Renal cortex interstitium (tissue), 11 donors: ENCODE results near the gene FADS3. TPM values are rescaled to one million over a fixed set of nuclear protein-coding genes. Genes with fewer than 3 reads are reported as not detected.

Source experiments
- DNase-seq, 11 donors: peaks; one replicate each; pipeline ENCODE4 v3.0.0-alpha.2; 2013; ENCODE audit warnings: low read depth in 9 of 11, low spot score in 4 of 11; ENCODE audit errors: extremely low read depth in 1 of 11
- polyA plus RNA-seq, 3 donors: library from polyadenylated mRNA; unstranded; fragments of 120-200 nt; gene quantifications; one replicate each; pipeline ENCODE4 v1.2.1, GENCODE V29; 2013; ENCODE audit not compliant: insufficient read length in 3 of 3

Gene FADS3
- polyA plus RNA-seq, 3 donors = 13.0 to 22.9 (median 18.4) TPM

DNA sequence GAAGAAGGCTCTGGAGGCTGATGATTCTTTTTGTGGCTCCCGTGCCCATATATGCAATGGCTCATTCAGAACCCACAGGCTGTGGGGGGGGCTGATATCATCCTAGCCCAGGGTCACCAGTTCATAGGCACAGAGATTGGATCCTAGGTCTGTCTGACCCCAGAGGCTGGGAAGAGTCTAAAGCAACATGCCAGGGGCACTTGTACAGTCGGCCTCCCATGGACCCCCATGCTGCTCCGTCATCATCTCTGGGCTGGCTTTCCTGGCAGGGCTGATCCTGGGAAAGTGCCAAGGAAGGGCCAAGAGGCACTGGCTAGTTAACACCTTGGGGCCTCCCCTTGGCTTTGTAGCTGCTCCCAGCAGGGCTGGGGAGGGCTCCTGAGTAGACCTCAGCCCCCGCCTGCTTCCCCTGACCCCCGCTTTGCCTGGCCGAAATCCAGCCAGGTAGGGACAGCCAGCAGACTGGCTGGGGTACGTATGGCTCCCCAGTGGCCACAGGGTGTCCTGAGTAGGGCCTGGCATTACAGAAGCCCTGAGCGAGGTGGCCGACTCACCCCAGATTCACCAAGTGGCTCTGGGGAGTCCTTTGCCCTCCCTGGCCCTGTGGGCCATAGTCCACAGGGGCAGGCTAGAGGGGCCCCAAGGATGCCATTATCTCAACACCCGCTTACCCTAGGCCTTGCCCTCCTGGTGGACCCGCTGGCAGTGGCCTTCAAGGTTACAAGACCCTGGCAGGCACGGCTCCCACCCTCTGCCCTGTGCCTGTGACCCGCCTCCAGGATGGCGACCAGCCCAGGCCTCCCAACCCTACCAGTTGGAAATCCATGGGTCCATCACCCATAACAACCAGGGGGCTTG is 22.5 kb downstream of the FADS3 start:
- no peak for DNase-seq

DNA sequence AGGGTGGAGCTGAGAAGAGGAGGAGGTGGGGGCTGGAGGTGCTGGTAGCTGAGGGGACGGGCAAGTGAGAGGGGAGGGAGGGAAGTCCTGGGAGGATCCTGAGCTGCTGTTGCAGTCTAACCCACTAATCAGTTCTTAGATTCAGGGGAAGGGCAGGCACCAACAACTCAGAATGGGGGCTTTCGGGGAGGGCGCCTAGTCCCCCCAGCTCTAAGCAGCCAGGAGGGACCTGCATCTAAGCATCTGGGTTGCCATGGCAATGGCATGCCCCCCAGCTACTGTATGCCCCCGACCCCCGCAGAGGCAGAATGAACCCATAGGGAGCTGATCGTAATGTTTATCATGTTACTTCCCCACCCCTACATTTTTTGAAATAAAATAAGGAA is 24.4 kb downstream of the FADS3 start:
- DNase-seq = no peak

GRCh38 chr11:61866231-61866957 is 25.0 kb downstream of the FADS3 start:
- no peak for DNase-seq

DNA sequence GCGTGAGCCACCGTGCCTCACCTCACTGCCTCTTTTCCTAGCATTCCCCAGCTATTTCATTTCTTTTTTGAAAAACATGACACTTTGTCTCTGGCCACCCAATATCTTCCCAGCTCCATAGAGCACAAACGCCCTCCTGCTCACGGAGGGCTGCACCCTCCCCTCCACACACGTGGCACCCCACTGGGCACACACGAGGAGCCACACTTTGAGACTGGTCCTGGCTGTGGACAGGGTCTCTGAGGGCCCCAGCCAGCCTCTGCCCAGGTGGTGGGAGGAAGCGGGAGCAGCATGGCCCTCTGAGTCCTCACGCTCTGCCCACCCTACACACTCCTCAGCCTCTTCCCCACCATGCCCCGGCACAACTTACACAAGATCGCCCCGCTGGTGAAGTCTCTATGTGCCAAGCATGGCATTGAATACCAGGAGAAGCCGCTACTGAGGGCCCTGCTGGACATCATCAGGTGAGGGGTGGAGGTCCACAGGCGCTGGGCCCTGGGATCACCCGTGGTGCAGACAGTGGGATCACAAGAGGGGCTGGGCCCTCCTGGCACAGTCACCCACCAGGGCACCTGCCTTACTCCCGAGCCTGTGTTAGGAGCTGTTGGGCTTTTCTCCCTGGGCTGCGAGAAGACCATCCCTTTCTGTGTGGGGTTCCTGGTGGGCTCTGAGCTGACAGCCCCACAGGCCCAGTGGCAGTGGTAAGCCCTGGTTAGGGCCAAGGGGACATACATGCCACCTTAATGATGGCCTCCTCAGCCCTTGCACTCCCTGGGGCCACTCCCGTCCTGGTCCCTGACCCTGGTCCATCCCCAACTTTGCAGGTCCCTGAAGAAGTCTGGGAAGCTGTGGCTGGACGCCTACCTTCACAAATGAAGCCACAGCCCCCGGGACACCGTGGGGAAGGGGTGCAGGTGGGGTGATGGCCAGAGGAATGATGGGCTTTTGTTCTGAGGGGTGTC is 26.2 kb downstream of the FADS3 start:
- DNase-seq = no peak

GRCh38 chr11:61863548-61864081 is 27.7 kb downstream of the FADS3 start:
- DNase-seq = no peak

DNA sequence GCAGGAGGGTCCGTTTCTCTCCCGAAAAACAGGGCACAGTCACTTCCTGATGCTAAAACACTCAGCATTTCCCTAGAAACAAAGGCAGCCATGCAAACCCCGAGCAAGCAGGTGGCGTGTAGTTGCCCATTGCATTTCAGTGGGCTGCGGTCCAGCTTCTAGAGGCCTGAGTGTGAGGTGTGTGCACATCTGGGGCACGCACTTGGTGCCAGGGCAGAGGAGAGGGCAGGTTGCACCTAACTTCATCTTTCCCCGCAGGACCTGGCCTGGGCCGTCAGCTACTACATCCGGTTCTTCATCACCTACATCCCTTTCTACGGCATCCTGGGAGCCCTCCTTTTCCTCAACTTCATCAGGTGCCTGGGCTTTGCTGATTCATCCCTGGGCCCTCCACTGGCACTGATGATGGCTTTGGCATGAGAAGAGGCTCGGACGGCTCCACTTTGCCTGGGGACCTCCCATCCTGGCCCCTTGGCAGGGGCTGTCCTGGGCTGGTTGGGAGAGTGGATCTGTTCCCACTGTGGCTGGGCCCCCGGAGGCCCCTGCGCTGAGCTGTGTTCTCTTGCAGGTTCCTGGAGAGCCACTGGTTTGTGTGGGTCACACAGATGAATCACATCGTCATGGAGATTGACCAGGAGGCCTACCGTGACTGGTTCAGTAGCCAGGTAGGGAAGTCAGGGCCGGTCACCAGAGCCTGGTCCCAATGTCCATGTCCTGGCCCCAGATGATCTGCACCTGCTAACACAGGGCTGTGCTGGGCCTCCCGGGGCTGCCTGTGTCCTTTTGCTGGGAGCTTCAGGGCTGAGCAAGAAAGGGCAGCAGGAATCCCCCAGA is 28.4 kb downstream of the FADS3 start:
- no peak for DNase-seq

- DNase-seq = no peak
These were observed 29.7 kb downstream of the FADS3 start for GRCh38 chr11:61861634-61862033.

DNA sequence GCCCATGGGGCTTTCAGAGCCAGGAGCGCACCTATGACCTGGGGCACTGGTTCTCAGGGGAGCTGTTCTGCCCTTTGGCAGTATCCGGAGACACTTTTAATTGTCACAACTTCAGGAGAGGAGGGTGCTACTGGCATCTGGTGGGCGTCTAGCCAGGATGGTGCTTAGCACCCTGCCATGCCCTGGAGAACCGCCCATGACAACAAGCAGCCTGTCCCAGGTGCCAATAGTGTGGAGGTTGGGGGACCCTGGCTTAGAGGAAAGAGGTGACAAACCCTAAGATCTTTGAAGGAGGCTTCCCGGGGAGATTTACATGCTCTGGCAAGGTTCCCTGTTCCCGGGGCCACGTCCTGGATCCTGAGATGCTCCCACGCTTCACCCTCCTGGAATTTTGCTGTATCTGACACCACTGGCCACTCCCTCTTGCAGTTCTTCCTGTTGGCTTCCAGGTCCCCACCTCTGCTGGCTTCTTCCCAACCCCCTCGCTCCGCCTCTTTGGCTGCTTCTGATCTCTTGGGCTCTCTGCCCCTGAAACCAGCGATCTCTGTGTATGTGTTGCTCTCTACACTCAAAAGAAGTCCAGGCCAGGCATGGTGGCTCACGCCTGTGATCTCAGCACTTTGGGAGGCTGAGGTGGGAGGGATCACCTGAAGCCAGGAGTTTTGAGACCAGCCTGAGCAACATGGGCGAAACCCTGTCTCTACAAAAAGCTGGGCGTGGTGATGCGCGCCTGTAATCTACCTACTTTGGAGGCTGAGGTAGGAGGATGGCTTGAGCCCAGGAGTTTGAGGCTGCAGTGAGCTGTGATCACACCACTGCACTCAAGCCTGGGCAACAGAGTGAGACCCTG is 31.1 kb downstream of the FADS3 start:
- DNase-seq = no peak

GRCh38 chr11:61855939-61856680 is 35.2 kb downstream of the FADS3 start:
- no peak for DNase-seq

- DNase-seq = no peak
These were observed 36.2 kb downstream of the FADS3 start for GRCh38 chr11:61854966-61855714.

GRCh38 chr11:61854206-61854895 is 37.0 kb downstream of the FADS3 start:
- no peak for DNase-seq

GRCh38 chr11:61853698-61854169 is 37.6 kb downstream of the FADS3 start:
- DNase-seq = no peak

DNA sequence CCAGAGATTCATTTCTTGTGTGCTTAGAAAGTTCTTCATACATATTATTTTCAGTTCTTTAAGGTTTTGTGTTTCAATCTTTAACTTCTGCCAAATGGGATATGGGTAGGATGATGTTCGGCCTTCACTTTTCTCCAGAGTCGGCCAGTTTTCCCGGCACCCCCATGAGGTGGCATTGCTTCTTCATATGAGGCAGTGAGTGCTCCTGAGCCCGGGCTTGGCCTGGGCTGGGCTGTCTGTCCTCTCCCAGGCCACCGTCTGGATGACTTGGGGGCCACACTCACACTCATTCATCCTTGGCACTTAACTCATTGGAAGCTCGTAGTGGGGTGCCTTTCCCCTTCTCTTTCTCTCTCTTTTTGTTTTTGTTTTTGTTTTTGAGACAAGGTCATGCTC is 39.4 kb downstream of the FADS3 start:
- no peak for DNase-seq

DNA sequence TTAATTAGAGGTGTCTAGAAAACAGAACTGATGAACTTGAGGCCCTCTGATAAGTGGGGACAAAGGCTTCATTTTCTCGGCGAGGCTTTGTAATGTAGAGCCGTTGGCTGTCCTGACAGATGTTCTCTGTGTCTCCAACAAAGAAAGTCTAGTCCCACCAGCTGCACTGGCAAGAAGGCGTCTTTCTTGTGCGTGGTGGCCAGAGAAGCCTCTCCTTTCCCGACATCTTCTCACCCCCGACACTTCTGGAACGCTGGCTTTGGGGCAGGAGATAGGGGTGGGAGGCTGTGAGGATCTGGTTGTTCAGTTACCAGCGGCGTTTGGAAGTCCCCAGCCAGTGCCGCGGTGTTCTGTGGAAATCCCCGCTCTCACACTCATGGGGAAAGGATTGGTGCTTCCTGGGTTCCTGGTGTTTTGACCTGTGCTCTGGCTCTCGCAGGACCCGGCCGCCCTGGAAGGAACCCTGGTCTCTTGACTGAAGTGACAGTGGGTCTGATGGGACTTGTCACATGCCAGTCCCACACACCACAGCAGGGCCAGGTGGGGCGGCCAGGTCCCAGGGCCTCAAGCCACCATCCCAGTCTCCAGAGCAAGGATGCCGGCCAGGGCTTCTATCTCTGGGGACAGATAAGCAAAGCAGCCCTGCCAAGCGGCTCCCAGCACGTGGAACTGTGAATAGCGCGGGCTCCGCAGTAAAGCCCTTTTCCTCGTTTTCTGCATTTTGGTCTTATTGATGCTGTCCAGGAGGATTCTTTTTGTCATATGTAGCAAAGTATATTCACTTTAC is 40.0 kb downstream of the FADS3 start:
- DNase-seq = no peak

GRCh38 chr11:61850687-61851086 is 40.7 kb downstream of the FADS3 start:
- no peak for DNase-seq
